GM21825 (cell line): ENCODE data around the gene KRTAP19-6.
"Not testable (repeated sequence)": the region's sequence is repeated elsewhere in the genome, so short reads cannot be mapped to it uniquely, and the experiment has no call there.

Experiments
- ATAC-seq: cut with Tn5 transposase; IDR thresholded peaks from one replicate; pipeline ENCODE4 v1.9.1; 2021; ENCODE audit warnings: mild to moderate bottlenecking, moderate library complexity; ENCODE audit not compliant: unreplicated experiment

KRTAP19-6 gene, protein sequence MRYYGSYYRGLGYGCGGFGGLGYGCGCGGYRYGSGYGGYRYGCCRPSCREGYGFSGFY

DNA sequence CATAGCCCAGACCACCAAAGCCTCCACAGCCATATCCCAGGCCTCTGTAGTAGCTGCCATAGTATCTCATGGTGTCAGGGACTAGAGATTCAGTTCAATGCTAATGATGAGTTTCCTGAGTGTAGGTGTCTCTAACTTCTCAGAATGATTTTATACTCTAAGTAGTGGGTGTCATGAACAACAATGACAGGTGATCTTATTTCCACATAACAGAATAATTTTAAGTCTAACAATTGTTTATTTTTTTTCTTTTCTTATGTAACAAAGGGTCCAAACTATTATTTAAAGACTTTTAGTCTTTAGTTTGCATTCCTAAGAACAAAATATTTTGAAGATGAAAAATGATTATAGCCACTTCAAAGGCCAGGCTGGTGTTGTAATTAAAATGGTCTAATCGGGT, at the start of gene KRTAP19-6:
Gene KRTAP19-6, minus strand, starts transcription at position 101 of the 400 bp plus-strand sequence. Its CDS starts 31 bp downstream, at position 70.
- no peak for ATAC-seq

DNA sequence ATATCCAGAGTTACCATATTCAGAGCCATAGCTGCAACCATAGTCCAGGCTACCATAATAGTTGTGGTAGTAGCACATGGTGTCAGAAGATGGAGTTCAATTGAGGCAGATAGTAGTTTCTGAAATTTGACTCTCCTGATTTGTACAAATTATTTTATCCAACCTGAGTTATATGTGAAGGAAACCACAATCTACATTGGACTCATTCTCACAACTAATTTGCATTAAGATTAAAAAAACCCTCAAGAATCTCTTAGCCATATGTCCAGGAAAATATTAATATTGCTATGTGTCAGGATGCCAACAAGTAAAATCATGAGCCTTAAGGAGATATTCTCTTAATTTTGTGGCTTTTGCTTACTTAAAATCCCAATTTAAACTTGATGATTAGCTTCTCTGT, 48.6 kb upstream of the KRTAP19-6 start, which contains the start of gene KRTAP22-2:
Gene KRTAP22-2, minus strand, starts transcription at position 101 of the 400 bp plus-strand sequence.
- ATAC-seq, result no peak

DNA sequence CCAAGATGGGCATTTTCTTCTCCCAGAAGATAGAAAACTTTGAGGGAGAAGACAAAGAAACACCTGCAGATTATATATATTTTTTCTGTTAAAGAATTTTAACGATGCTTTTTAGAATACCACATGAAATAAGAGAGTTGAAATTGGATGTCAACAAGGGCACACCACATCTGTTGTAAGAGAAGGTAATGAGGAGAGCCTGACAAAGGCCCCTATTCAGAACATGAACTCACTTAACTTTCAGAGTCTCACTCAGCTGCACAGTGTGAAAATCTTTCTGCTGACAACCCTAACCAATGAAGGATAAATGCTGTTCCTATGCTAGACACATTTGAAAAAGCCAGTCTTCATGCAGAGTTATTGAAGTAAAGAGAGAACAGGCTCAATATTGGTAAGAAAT, 41.2 kb upstream of the KRTAP19-6 start:
- ATAC-seq, result no peak

- no peak for ATAC-seq
Observed at GRCh38 chr21:30580132-30580531, 38.5 kb upstream of the KRTAP19-6 start.

DNA sequence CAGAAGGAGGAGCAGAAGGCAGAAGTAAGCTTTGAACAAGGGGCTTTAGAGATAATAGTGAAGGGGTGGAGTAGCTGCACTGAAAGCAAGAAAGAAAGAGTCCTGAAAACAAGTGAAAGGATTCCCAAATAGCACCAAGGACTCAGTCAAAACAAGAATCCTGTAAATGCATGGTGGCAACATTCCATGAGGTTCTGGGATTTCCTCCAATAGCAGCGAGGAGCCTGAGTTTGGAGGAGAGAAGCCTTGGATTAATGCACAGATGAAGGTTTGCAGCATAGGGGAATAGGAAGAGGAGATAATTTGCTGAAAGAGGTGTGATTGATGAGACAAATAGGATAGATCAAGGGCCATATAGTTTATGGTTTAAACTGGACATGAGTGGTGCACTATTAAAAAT, 37.7 kb upstream of the KRTAP19-6 start:
- ATAC-seq, result no peak

DNA sequence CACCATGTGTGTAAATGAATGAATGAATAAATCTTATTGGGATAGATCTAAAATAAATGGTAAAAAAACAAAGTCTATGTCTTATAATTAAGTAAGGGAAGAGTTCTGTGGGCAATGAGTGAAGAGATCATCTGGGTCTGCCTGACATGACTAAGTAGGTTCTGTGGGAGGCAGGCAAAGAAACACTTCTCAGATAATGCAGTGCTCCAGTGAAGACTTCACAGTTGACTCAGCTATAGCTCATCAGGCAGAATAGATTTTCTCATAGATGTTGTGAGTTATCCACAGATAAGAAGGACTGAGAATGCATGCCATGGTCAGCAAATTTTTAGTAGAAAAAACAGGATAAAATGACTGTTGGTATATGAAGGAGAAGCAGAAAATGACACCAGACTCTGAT, 36.1 kb upstream of the KRTAP19-6 start:
- ATAC-seq, result no peak

DNA sequence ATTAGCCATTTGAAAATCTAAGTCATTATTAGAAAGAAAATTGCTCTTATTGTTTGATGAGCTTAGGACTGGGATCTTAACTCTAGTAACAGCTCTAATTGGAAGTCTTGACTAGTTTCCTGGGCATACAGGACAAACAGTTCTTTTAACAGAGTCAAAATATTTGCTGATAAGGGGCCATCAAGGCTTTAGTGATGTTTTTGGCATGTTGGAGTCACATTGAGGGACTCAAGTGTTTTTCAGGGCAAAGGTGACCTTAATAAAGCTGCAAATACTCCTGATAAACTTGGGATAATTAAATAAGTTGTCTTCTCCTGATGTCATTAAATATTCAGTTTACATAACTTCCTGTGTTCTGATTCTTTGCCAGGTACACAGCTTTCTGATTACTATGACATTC, 26.0 kb upstream of the KRTAP19-6 start:
- no peak for ATAC-seq

- ATAC-seq, result no peak
Observed at GRCh38 chr21:30563630-30564029, 22.0 kb upstream of the KRTAP19-6 start.

- ATAC-seq, result no peak
Observed at GRCh38 chr21:30563072-30563471, 21.4 kb upstream of the KRTAP19-6 start.

DNA sequence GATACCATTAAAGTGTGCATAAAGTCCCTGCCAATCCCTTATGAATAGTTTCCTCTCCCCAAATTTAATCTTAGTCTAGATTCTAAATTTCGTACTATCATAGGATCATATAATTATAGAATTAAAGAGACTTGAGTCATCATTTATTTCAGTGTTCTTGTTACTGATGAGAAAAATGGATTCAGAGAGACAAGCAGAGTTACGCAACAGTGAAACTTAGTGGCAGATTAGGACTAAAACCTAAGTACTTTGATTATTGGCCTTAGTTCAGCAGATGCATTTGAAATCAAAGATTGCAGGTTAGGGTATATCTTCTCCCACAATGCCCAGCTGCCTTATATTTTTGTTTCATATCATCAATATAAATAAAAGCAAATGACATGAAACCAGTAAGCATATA, 20.3 kb upstream of the KRTAP19-6 start:
- no peak for ATAC-seq

DNA sequence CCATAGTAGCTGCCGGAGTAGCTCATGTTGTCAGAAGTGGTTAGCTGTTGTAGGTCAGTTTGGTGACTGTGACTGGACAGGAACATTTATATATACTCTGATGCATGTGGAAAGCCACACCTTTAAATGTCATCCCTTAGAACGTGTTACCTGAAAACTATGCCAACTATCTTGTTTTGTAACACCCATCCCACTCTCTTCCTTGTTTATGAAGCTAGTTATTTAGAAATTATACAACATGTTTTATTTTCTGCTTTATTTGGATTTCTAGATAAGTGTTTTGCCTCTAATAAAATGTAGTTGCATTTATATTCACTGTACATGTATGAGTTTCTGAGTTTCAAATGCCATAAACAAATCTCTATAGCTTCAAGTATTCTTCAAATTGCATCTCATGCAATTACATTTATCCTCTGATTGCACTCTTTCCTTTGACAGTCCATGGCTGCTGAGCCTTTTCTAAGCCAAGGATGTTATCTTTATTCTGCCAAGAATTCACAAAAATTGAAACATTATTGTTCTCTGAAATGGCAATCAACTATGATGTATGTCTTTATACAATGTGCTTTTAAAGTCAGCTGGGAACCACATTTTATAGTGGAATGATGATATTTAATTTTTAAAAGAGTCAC, 19.7 kb upstream of the KRTAP19-6 start, which contains the start of gene KRTAP19-7:
Gene KRTAP19-7, minus strand, starts transcription at position 51 of the 632 bp plus-strand sequence. Its CDS starts 25 bp downstream, at position 26.
- no peak for ATAC-seq

GRCh38 chr21:30555095-30555494, 13.4 kb upstream of the KRTAP19-6 start:
- ATAC-seq, result no peak

DNA sequence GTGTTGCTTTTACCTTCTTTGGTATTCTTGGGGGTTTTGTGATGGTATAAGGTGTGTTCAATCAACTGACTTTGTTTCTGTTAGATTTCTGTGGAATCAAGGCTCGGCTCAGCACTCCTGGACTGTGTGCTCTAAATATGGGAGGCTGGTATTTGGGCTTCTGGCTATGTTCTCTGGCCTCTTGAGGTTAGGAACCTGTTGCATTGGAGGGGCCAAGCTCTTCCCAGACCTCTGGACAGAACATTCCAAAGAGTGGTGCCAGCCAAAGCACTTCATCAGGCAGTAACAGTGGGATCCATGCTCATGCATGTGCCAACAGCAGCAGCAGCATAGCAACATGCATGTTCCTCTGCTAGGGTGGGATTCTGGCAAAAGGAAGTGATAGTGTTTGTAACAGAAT, 11.1 kb upstream of the KRTAP19-6 start:
- no peak for ATAC-seq

DNA sequence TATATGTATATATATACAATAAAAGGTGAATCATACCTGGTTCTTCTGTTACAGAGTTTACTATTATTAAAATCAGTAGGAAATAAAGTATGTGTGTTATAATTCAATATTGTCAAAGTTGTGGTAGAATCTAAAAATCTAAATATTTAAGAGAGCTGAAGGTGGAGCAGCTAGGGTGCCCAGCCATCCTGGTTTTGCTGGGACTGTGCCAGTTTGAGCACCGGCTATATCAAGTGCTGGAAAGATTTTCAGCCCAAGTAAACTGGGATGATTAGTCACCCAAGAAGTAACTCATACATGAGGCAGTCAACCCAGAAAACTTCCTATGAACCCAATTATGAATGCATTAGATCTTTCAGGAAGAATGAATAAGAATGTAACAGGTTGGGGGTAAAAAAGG, 22.8 kb downstream of the KRTAP19-6 start:
- no peak for ATAC-seq

DNA sequence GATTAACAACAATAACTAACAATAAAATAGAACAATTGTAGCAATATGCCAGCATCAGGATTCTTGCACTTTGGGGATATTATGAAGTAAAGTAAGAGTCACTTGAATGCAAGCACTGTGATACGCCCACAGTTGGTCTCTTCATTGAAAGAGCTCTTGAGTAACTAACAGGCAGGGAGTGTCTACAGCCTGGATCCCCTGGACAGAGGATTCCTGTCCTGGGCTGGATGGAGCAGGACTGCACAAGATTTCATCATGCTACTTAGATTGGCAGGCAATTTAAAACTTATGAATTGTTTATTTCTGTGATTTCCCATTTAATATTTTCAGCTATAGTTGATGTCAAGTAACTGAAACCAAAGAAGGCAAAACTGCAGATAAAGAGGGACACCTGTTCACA, 26.0 kb downstream of the KRTAP19-6 start:
- ATAC-seq, result no peak

GRCh38 chr21:30505621-30506205, 36.0 kb downstream of the KRTAP19-6 start:
- not testable (repeated sequence) for ATAC-seq

DNA sequence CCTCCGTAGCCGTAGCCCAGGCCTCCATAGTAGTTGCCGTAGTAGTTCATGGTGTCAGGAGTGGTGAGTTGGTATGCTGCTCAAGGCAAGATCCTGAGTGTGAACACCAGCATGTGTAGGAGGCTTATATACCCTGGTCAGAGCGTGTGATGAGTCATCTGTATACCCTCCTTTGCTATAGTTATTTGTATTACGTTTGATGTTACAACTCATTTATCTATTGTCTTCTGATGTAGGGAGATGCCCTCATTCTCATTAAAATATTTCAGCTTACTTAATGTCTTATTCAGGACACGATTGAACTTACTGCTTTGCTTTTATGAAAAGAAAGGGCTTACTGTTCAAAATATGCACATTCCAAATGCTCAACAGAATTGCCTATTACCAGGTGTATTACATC, 39.6 kb downstream of the KRTAP19-6 start, which contains the start of gene KRTAP19-5:
Gene KRTAP19-5, minus strand, starts transcription at position 101 of the 400 bp plus-strand sequence. Its CDS starts 51 bp downstream, at position 50.
- ATAC-seq, result no peak

DNA sequence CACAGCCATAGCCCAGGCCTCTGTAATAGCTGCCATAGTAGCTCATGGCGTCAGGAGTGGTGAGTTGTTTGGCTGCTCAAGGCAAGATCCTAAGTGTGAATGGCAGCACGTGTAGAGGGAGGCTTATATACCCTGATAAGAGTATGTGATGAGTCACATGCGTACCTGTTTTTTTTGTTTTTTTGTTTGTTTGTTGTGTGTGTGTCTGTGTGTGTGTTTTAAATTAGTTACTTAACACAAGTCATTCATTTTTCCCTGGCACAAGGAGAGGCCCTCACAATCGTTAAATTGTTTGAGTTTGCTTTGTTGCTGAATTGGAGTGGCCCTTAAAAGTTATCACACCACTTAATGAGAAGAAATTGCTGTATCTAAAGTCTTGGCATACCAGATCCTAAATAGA, 44.6 kb downstream of the KRTAP19-6 start, which contains the start of gene KRTAP19-4:
Gene KRTAP19-4, minus strand, starts transcription at position 101 of the 400 bp plus-strand sequence. Its CDS starts 55 bp downstream, at position 46.
- ATAC-seq, result no peak

DNA sequence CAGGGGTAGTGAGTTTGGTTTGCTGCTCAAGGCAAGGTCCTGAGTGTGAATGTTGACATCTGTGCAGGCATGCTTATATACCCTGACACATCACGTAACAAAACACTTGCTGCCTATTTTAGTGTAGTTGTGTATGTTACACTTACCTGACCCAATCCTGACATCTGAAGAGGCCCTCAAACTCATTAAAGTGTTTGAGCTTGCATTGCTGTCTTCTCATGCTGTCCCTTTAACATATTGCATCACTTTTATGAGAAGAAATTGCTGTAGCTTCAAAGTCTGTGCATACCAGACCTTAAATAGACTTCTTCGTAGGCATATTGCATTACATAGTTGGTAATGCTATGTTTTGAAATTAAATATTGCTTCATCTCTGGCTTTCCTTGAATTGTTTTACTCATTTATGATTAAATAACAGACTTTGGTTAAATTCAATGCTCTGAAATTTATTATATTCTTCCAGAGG, 49.7 kb downstream of the KRTAP19-6 start, which contains the start of gene KRTAP19-3:
Gene KRTAP19-3, minus strand, starts transcription at position 51 of the 466 bp plus-strand sequence. CDS start 56 bp downstream, outside the sequence.
- ATAC-seq, result no peak
